DOHH2 (cell line): ENCODE results near the gene TGM6.

Experiments used
- H3F3A ChIP-seq: fragments of 200-600 bp; sonication (generic), shearing (Covaris generic); 2 replicates; pipeline ENCODE4 v1.6.0; 2016; ENCODE audit warnings: antibody characterized with exemption, mild to moderate bottlenecking; ENCODE audit not compliant: control insufficient read depth, insufficient read depth
- H3K27ac ChIP-seq: fragments of 200-600 bp; sonication (generic); 2 replicates; pipeline ENCODE4 v1.5.1; 2014; ENCODE audit warnings: low read depth, mild to moderate bottlenecking, low read length, moderate library complexity
- H3K27me3 ChIP-seq: fragments of 200-600 bp; sonication (generic); 2 replicates; pipeline ENCODE4 v1.6.1; 2014; ENCODE audit warnings: mild to moderate bottlenecking, low read length, mixed read lengths; ENCODE audit not compliant: control insufficient read depth
- H3K36me3 ChIP-seq: fragments of 200-600 bp; sonication (generic); 2 replicates; pipeline ENCODE4 v1.6.1; 2014; ENCODE audit warnings: mild to moderate bottlenecking, low read length, moderate library complexity, mixed read lengths; ENCODE audit not compliant: control insufficient read depth
- H3K4me1 ChIP-seq: fragments of 200-600 bp; sonication (generic); 2 replicates; pipeline ENCODE4 v1.6.1; 2014; ENCODE audit warnings: mild to moderate bottlenecking, low read length, mixed read lengths; ENCODE audit not compliant: control insufficient read depth
- H3K4me2 ChIP-seq: fragments of 200-600 bp; sonication (generic); 2 replicates; pipeline ENCODE4 v1.6.0; 2014; ENCODE audit warnings: mild to moderate bottlenecking, low read length, moderate library complexity
- H3K4me3 ChIP-seq: fragments of 200-600 bp; sonication (generic); 2 replicates; pipeline ENCODE4 v1.5.1; 2014; ENCODE audit warnings: mild to moderate bottlenecking, low read length, mixed read lengths
- H3K79me2 ChIP-seq: fragments of 200-600 bp; sonication (generic); 2 replicates; pipeline ENCODE4 v1.6.1; 2014; ENCODE audit warnings: mild to moderate bottlenecking, low read length, mixed read lengths; ENCODE audit not compliant: control insufficient read depth
- H3K9me2 ChIP-seq: fragments of 200-600 bp; sonication (generic); replicated peaks from 2 replicates; pipeline ENCODE4 v1.6.1; 2014; ENCODE audit warnings: mild to moderate bottlenecking, low read length, mixed read lengths; ENCODE audit not compliant: control insufficient read depth
- H3K9me3 ChIP-seq: fragments of 200-600 bp; sonication (generic); 2 replicates; pipeline ENCODE4 v1.6.1; 2014; ENCODE audit warnings: antibody characterized with exemption, low read length, mixed read lengths; ENCODE audit not compliant: control insufficient read depth, insufficient read depth
- H4K20me1 ChIP-seq: fragments of 200-600 bp; sonication (generic); 2 replicates; pipeline ENCODE4 v1.6.0; 2014; ENCODE audit warnings: low read depth, mild to moderate bottlenecking, antibody characterized with exemption, low read length, moderate library complexity; ENCODE audit not compliant: control insufficient read depth, insufficient read depth
- CTCF ChIP-seq: fragments of 200-600 bp; sonication (generic); IDR thresholded peaks from one replicate; pipeline ENCODE4 v1.5.1; 2014; ENCODE audit warnings: antibody characterized with exemption, mild to moderate bottlenecking, low read depth, low read length; ENCODE audit not compliant: poor library complexity, severe bottlenecking
- EZH2phosphoT487 ChIP-seq: fragments of 200-600 bp; sonication (generic); IDR thresholded peaks from 2 replicates; pipeline ENCODE4 v1.6.1; 2017; ENCODE audit warnings: borderline replicate concordance, mild to moderate bottlenecking, antibody characterized with exemption, low read length, moderate library complexity, mixed read lengths

The TGM6 gene

GRCh38 chr20:2399390-2399789, 18.7 kb downstream of the TGM6 start:
- Histone ChIP-seq H3F3A (no peaks in the 10 kb centered on the region), H3K36me3 (no peaks in the 10 kb centered on the region), H4K20me1 (no peaks in the 10 kb centered on the region), H3K4me1 (no peaks in the 10 kb centered on the region), H3K27ac (no peak overlapping the region), H3K79me2 (no peaks in the 10 kb centered on the region), H3K4me2 (no peak overlapping the region), H3K27me3 (0 out of 2 replicates have a peak, but pooled peaks cover 2% of the 10 kb centered on the region), H3K4me3 (no peak overlapping the region), H3K9me3 (no peaks in the 10 kb centered on the region), H3K9me2 (no peaks in the 10 kb centered on the region)
- TF ChIP-seq CTCF (no peak), EZH2phosphoT487 (no peak)

- Histone ChIP-seq H3K9me2 (no peaks in the 10 kb centered on the region), H3K36me3 (no peaks in the 10 kb centered on the region), H3K79me2 (no peaks in the 10 kb centered on the region), H3K4me2 (no peak overlapping the region), H3K4me1 (no peaks in the 10 kb centered on the region), H3K27me3 (0 out of 2 replicates have a peak, but pooled peaks cover 2% of the 10 kb centered on the region), H4K20me1 (no peaks in the 10 kb centered on the region), H3K4me3 (no peak overlapping the region), H3F3A (no peaks in the 10 kb centered on the region), H3K27ac (no peak overlapping the region), H3K9me3 (no peaks in the 10 kb centered on the region)
- no peak for TF ChIP-seq EZH2phosphoT487
- no peak for TF ChIP-seq CTCF
Observed at GRCh38 chr20:2400290-2400689, 19.6 kb downstream of the TGM6 start.

- H3K36me3 ChIP-seq = no peaks in the 10 kb centered on the region
- no peak overlapping the region for H3K4me2 ChIP-seq
- no peaks in the 10 kb centered on the region for H3K9me3 ChIP-seq
- H3K9me2 ChIP-seq = no peaks in the 10 kb centered on the region
- H3K4me1 ChIP-seq = no peaks in the 10 kb centered on the region
- no peaks in the 10 kb centered on the region for H3K79me2 ChIP-seq
- H4K20me1 ChIP-seq = no peaks in the 10 kb centered on the region
- H3K27me3 ChIP-seq = 0 out of 2 replicates have a peak, but pooled peaks cover 2% of the 10 kb centered on the region
- H3F3A ChIP-seq = no peaks in the 10 kb centered on the region
- TF ChIP-seq EZH2phosphoT487 (no peak), CTCF (no peak)
- no peak overlapping the region for H3K4me3 ChIP-seq
- H3K27ac ChIP-seq = no peak overlapping the region
Observed at GRCh38 chr20:2401527-2401926, 20.8 kb downstream of the TGM6 start.
